ENCODE measurements around the gene RFTN1. TPM values are rescaled to one million over a fixed set of nuclear protein-coding genes. Genes with fewer than 3 reads are reported as not detected.

Gene RFTN1
- total and polyA plus RNA-seq, 2 donors (not counting 3 experiments of a cell fraction or from before 2014, with no cell fraction given), result 40.3 to 43.3 TPM

DNA sequence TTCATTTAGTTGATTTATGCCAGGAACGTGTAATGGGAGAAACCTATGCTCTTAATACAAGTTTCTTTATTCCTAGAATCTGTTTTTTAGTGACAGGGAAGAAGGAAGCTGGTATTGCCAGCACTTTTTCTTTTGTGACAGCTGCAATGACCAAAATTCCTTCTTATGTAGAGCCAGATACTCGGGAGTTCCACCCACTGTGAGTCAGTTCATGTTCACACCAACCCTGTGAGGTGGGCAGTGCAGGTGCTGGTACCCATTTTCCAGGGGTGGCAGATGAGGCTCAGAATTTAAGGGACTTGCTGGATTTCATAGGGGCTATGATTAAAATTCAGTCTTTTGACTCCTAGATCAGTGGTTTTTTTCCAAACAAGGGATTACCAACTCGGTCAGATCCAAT lies 213.8 kb downstream of the RFTN1 start:
- POLR2A ChIA-PET, result no interaction called here
- Histone ChIP-seq H4K20me1 (replicated peaks; ENCODE audit: control insufficient read depth, extremely low read depth, insufficient read depth, low read length) (no peaks in the 10 kb centered on the region), H3K27ac (ENCODE audit: insufficient read depth, low read depth, low read length) (no peak overlapping the region), H3K9me3 (replicated peaks; ENCODE audit: control insufficient read depth, insufficient read depth, low read length) (no peaks in the 10 kb centered on the region), H3K79me2 (ENCODE audit: control insufficient read depth, insufficient read depth, low read length) (no peaks in the 10 kb centered on the region), H3K4me2 (ENCODE audit: insufficient read depth, low read length) (no peak overlapping the region), H3K4me3 (replicated peaks in 1 of 3; ENCODE audit: insufficient read depth in 1 of 3, low read depth in 1 of 3, low read length in 3 of 3) (no peak overlapping the region), H3K27me3 (ENCODE audit: control insufficient read depth in 2 of 2, insufficient read depth in 2 of 2, low read length in 2 of 2) (no peaks in the 10 kb centered on the region), H3K9ac (replicated peaks; ENCODE audit: extremely low read depth, insufficient read depth, low read length) (no peak overlapping the region), H2AFZ (ENCODE audit: low read depth, low read length) (no peak overlapping the region), H3K36me3 (ENCODE audit: control insufficient read depth in 2 of 2, extremely low read depth in 1 of 2, insufficient read depth in 2 of 2, low read length in 2 of 2) (peaks cover 0 to 7% of the 10 kb centered on the region in 2 experiments), H3K4me1 (ENCODE audit: control insufficient read depth, extremely low read depth, insufficient read depth, low read length) (no peaks in the 10 kb centered on the region), H3K9me1 (replicated peaks; ENCODE audit: control insufficient read depth, extremely low read depth, insufficient read depth, low read length) (no peaks in the 10 kb centered on the region)
- FAIRE-seq, result no peak
- no TSS peak for BruUV-seq (replicated peaks)
- DNase-seq (ENCODE audit: low read depth, low spot score), result no peak
- intact Hi-C loops (cut with micrococcal nuclease), result no loop called here
- dilution Hi-C loops (cut with MboI; ENCODE audit: extremely low pct_ligation_motif_present, low sequenced_read_pairs), result no loop called here
- TF ChIP-seq POLR2A (IDR thresholded peaks at IDR 0.05; ENCODE audit: low read depth, low read length) (no peak), JUN (IDR thresholded peaks at IDR 0.05; ENCODE audit: borderline replicate concordance, insufficient read depth, insufficient read length, low read depth) (no peak), GATA2 (IDR thresholded peaks at IDR 0.05; ENCODE audit: insufficient read depth, insufficient read length, low read depth, low read length) (no peak), FOS (IDR thresholded peaks at IDR 0.05; ENCODE audit: borderline replicate concordance, insufficient read depth, low read length) (no peak)
- CTCF ChIA-PET, result interaction anchor here (1.0 to 2.0 kb wide), 2 partner anchors 9 to 251 kb away, joined by 3 to 12 read pairs; no protein-coding TSS in a partner anchor

DNA sequence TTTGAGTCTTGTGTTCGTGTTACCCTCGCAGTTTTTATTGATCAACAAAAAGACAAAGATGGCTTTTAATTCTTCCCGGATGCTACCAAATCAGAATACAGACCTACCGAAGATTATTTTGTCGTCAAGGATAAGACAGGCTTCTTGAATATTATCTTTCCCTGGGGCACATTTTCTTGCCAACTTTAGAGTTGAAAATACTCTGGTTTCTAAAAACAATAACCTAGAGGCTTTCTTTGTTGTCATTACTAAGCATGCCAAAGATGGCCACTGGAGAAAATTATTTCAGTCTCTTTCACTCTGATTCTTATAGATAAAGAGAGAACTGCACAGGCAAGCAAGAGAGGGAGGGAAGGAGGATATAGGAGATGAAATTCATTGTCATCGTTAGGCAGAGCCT lies 214.6 kb downstream of the RFTN1 start:
- ChIA-PET POLR2A (no interaction called here), CTCF (interaction anchor here (0.6 kb wide), 1 partner anchor 31 kb away, joined by 3 read pairs; no protein-coding TSS in a partner anchor)
- dilution Hi-C loops (cut with MboI; ENCODE audit: extremely low pct_ligation_motif_present, low sequenced_read_pairs), result no loop called here
- TF ChIP-seq MYC (IDR thresholded peaks at IDR 0.05; ENCODE audit: low read depth, low read length) (no peak), POLR2AphosphoS5 (IDR thresholded peaks at IDR 0.05; ENCODE audit: insufficient read depth, low read depth, low read length) (no peak), FOS (IDR thresholded peaks at IDR 0.05; ENCODE audit: borderline replicate concordance, insufficient read depth, low read length) (no peak), EZH2 (IDR thresholded peaks at IDR 0.05; ENCODE audit: borderline replicate concordance, low read depth, low read length, severe bottlenecking) (no peak)
- TF ChIP-seq, protein P1, sequence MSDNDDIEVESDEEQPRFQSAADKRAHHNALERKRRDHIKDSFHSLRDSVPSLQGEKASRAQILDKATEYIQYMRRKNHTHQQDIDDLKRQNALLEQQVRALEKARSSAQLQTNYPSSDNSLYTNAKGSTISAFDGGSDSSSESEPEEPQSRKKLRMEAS (IDR thresholded peaks at IDR 0.05; ENCODE audit: insufficient read depth, insufficient read length), result no peak
- H3K9me1 ChIP-seq (replicated peaks; ENCODE audit: control insufficient read depth, extremely low read depth, insufficient read depth, low read length), result no peaks in the 10 kb centered on the region
- H3K36me3 ChIP-seq (ENCODE audit: control insufficient read depth in 2 of 2, extremely low read depth in 1 of 2, insufficient read depth in 2 of 2, low read length in 2 of 2), result peaks cover 0 to 7% of the 10 kb centered on the region in 2 experiments
- H3K79me2 ChIP-seq (ENCODE audit: control insufficient read depth, insufficient read depth, low read length), result no peaks in the 10 kb centered on the region
- BruUV-seq (replicated peaks), result no TSS peak
- FAIRE-seq (no peak), DNase-seq (ENCODE audit: low read depth, low spot score) (peak; percentile 18)
- no peak overlapping the region for H3K4me3 ChIP-seq (replicated peaks in 1 of 3; ENCODE audit: insufficient read depth in 1 of 3, low read depth in 1 of 3, low read length in 3 of 3)
- H3K4me1 ChIP-seq (ENCODE audit: control insufficient read depth, extremely low read depth, insufficient read depth, low read length), result no peaks in the 10 kb centered on the region
- intact Hi-C loops (cut with micrococcal nuclease), result no loop called here
- H3K9ac ChIP-seq (replicated peaks; ENCODE audit: extremely low read depth, insufficient read depth, low read length), result no peak overlapping the region
- H4K20me1 ChIP-seq (replicated peaks; ENCODE audit: control insufficient read depth, extremely low read depth, insufficient read depth, low read length), result no peaks in the 10 kb centered on the region
- H3K4me2 ChIP-seq (ENCODE audit: insufficient read depth, low read length), result no peak overlapping the region
- no peaks in the 10 kb centered on the region for H3K27me3 ChIP-seq (ENCODE audit: control insufficient read depth in 2 of 2, insufficient read depth in 2 of 2, low read length in 2 of 2)
- H3K27ac ChIP-seq (ENCODE audit: insufficient read depth, low read depth, low read length), result no peak overlapping the region
- no peak overlapping the region for H2AFZ ChIP-seq (ENCODE audit: low read depth, low read length)
- no peaks in the 10 kb centered on the region for H3K9me3 ChIP-seq (replicated peaks; ENCODE audit: control insufficient read depth, insufficient read depth, low read length)
